Progenitor cell of endocrine pancreas (in vitro differentiated cells): ENCODE measurements around the gene DTX4. TPM values are rescaled to one million over a fixed set of nuclear protein-coding genes. Genes with fewer than 3 reads are reported as not detected.

Experiments
- DNase-seq: peaks from one replicate; pipeline ENCODE4 v3.0.0; 2021; ENCODE audit warnings: low spot score; ENCODE audit not compliant: unreplicated experiment
- H3K27ac Mint-ChIP-seq: 2 replicates; pipeline ENCODE4 v1.8.0; 2021; ENCODE audit warnings: mild to moderate bottlenecking, moderate library complexity, mixed read lengths
- H3K27me3 Mint-ChIP-seq: 2 replicates; pipeline ENCODE4 v1.8.0; 2021; ENCODE audit warnings: mixed read lengths
- H3K36me3 Mint-ChIP-seq: 2 replicates; pipeline ENCODE4 v1.8.0; 2022; ENCODE audit warnings: mixed read lengths; ENCODE audit not compliant: insufficient read depth
- H3K4me1 Mint-ChIP-seq: 2 replicates; pipeline ENCODE4 v1.8.0; 2021; ENCODE audit warnings: low read depth, mixed read lengths
- H3K4me3 Mint-ChIP-seq: 2 replicates; pipeline ENCODE4 v1.8.0; 2021; ENCODE audit warnings: low read depth, mild to moderate bottlenecking, moderate library complexity, mixed read lengths
- H3K9me3 Mint-ChIP-seq: 2 replicates; pipeline ENCODE4 v1.8.0; 2021; ENCODE audit warnings: low read depth, mixed read lengths
- total RNA-seq: library from RNA; stranded (reverse); gene quantifications from 2 replicates; pipeline ENCODE4 v1.2.1, GENCODE V29; 2021
- TF ChIP-seq, protein P1 (sequence below): fragments of 200-600 bp; sonication (generic); IDR thresholded peaks from one replicate; pipeline ENCODE4 v1.5.0; 2021; ENCODE audit warnings: antibody characterized with exemption, mild to moderate bottlenecking; ENCODE audit not compliant: unreplicated experiment

DTX4 gene
- total RNA-seq, 1 donor from 2014 or later: 61.6 TPM

DNA sequence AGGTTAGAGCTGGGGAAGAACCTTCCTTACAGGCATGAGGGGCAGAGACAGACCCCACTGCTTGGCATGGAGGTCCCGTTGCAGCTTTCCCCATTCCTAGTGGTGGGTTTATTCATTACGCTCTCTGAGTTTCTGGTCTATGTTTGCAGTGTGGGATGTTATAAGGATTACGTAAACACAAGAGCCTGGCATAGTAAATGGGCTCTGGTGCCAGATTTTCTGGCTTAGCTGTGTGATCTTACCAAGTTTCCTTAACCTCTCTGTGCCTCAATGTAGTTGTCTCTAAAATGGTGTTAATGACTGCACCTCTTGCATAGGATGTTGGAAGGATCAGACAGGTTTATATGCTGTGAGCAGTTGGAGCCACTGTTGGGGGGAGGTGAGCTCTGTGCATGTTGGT is 15.1 kb downstream of the DTX4 start:
- peak overlapping the region; percentile 43 for H3K27ac Mint-ChIP-seq
- no peak for DNase-seq
- H3K9me3 Mint-ChIP-seq: no peaks in the 10 kb centered on the region
- no peaks in the 10 kb centered on the region for H3K27me3 Mint-ChIP-seq
- TF ChIP-seq, protein P1, sequence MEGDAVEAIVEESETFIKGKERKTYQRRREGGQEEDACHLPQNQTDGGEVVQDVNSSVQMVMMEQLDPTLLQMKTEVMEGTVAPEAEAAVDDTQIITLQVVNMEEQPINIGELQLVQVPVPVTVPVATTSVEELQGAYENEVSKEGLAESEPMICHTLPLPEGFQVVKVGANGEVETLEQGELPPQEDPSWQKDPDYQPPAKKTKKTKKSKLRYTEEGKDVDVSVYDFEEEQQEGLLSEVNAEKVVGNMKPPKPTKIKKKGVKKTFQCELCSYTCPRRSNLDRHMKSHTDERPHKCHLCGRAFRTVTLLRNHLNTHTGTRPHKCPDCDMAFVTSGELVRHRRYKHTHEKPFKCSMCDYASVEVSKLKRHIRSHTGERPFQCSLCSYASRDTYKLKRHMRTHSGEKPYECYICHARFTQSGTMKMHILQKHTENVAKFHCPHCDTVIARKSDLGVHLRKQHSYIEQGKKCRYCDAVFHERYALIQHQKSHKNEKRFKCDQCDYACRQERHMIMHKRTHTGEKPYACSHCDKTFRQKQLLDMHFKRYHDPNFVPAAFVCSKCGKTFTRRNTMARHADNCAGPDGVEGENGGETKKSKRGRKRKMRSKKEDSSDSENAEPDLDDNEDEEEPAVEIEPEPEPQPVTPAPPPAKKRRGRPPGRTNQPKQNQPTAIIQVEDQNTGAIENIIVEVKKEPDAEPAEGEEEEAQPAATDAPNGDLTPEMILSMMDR: no peak
- peaks cover 37% of the 10 kb centered on the region for H3K4me1 Mint-ChIP-seq
- peaks cover 49% of the 10 kb centered on the region for H3K36me3 Mint-ChIP-seq
- H3K4me3 Mint-ChIP-seq: no peak overlapping the region

DNA sequence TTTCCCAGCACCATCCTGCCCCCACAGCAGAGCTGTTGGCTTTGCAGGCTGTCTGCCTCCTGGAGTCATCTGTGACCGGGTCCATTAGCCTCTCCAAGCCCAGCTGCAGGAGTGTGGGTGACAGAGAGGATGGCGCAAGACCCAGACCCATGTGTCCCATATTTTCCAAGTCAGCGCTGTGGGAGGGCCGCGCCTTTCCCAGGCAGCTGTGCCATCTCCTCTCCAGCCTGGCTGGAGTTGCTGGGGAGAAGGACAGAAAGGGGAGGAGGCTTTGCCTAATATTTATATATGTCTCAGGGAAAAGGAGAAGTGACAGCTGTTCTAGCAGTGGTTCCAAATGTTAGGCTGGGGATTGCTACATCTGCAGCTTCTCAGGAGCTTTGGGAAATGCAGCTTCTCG is 15.7 kb downstream of the DTX4 start:
- H3K27ac Mint-ChIP-seq: peak overlapping the region; percentile 43
- H3K9me3 Mint-ChIP-seq: no peaks in the 10 kb centered on the region

DNA sequence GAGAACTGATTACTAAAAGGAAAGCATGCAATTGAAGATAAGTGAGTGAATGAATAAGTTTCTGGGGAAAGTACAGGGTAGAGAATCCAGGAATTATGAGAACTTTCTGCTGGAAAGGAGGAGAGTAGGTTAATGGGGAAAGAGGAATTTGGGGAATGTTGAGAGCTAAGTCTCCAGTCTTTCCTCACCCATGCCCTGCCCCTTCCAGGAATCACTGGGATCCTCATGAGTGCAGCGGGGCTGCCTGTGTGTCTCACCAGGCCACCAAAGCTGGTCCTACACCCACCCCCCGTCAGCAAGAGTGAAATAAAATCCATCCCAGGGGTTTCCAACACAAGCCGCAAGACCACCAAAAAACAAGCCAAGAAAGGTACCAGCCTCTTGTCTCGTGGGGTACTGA is 17.0 kb downstream of the DTX4 start:
- Mint-ChIP-seq H3K36me3 (peaks cover 49% of the 10 kb centered on the region), H3K9me3 (no peaks in the 10 kb centered on the region), H3K27me3 (no peaks in the 10 kb centered on the region), H3K4me3 (no peak overlapping the region), H3K27ac (no peak overlapping the region), H3K4me1 (peaks cover 33% of the 10 kb centered on the region)
- TF ChIP-seq, protein P1: no peak
- DNase-seq: no peak

More for the DNA sequence above, 15.7 kb downstream of the DTX4 start:
- H3K36me3 Mint-ChIP-seq: peaks cover 47% of the 10 kb centered on the region
- TF ChIP-seq, protein P1: no peak
- no peak for DNase-seq
- no peaks in the 10 kb centered on the region for H3K27me3 Mint-ChIP-seq
- no peak overlapping the region for H3K4me3 Mint-ChIP-seq
- H3K4me1 Mint-ChIP-seq: peaks cover 37% of the 10 kb centered on the region

DNA sequence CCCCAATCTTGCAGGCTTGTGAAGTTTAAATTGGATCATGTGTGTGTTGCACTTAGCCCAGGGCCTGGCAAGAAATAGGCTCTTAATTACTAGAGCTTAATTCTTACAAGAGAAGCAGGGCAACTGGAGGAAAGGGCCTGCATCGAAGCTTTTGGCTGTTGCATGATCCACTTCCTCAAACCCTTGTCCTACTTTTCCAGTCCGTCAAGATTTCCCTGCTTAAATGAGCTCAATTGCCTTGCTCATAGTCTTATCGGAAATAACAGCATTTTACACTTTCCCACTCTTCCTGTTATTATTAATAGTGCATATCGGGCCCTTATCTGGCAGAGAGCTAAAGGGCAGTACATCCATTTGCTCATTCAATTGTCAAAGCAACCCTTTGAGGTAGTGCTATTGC is 18.1 kb downstream of the DTX4 start:
- TF ChIP-seq, protein P1: no peak
- Mint-ChIP-seq H3K4me3 (no peak overlapping the region), H3K27me3 (no peaks in the 10 kb centered on the region), H3K27ac (no peak overlapping the region), H3K36me3 (peaks cover 53% of the 10 kb centered on the region), H3K9me3 (no peaks in the 10 kb centered on the region), H3K4me1 (peaks cover 25% of the 10 kb centered on the region)
- DNase-seq: no peak

DNA sequence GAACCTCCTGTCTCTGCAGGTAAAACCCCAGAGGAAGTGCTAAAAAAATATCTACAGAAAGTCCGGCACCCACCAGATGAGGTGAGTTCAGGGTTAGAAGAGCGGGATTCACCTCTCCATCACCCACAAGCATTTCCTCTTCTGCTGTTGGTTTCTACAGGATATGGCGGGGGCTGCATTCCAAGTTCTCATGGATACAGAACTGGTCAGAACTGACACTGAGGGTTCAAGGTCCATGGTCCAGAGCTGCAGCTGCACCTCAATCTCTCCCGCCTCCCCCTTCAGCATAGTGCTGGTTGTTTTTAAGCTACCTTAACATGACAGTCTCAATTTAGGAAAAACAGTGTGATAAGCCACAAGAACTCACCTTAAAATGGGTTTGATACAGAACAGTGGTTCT is 19.2 kb downstream of the DTX4 start:
- Mint-ChIP-seq H3K4me1 (peaks cover 17% of the 10 kb centered on the region), H3K27me3 (no peaks in the 10 kb centered on the region), H3K36me3 (peaks cover 61% of the 10 kb centered on the region), H3K27ac (no peak overlapping the region), H3K4me3 (peak overlapping the region; percentile 39), H3K9me3 (no peaks in the 10 kb centered on the region)
- no peak for DNase-seq
- TF ChIP-seq, protein P1: no peak
